NCI-H2196 (cell line): ENCODE results near the gene KCNE4.
A peak's percentile ranks its signal among the peaks of the same experiment; 100 is the strongest.

ENCODE experiments used
- DNase-seq: peaks from one replicate; lab custom pipeline; 2025; ENCODE audit not compliant: unreplicated experiment; lab: John Stamatoyannopoulos, UW

Gene KCNE4

DNA sequence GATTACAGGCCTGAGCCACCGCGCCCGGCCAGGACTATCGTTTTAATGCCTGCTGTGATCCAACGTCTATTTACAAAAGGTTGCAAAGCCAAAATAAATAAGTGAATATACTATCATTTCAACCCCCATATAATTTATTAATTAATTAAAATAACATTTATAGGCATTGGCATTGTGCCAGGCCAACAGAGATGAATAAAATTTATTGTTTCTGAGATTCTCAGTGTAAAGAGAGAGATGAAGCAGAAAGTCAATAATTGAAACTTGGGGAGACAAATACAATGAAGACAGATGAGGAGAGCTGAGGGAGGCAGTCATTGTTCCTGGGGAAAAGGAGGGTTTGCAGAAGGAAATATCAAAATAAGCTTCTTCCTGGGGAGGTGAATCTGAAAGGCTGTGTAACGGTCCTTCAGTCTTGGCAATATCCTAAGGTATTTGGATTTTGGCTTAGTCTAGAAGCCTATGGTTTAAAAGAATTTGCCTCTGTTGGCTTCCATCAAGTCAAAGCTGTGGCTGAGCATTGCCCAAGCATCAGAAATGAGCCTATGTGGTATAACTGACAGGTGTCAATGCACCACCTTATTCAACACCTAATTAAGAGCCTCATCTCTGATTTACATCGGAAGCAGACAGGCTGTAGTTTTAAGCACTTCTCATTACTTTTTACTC lies 31.5 kb downstream of the KCNE4 start:
- DNase-seq: no peak

DNA sequence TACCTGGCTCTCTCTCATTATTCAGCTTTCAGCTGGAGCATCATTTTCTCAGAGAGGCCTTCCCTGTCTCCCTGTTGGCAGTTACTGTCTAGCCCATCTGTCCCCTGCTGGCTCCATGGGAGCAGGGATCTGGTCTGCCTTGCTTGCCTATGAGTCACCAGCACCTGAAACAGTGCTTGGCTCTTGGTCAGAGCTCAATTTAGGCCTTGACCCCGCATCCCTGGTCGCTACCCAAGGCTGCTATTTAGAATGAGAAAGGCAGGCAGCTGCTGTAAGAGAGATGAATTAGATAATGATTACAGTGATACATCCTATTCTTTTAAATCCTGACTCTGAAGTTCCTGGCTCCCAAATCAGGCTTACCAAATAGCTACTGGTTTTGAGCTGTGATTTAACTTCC lies 32.9 kb downstream of the KCNE4 start:
- peak; percentile 75 for DNase-seq

DNA sequence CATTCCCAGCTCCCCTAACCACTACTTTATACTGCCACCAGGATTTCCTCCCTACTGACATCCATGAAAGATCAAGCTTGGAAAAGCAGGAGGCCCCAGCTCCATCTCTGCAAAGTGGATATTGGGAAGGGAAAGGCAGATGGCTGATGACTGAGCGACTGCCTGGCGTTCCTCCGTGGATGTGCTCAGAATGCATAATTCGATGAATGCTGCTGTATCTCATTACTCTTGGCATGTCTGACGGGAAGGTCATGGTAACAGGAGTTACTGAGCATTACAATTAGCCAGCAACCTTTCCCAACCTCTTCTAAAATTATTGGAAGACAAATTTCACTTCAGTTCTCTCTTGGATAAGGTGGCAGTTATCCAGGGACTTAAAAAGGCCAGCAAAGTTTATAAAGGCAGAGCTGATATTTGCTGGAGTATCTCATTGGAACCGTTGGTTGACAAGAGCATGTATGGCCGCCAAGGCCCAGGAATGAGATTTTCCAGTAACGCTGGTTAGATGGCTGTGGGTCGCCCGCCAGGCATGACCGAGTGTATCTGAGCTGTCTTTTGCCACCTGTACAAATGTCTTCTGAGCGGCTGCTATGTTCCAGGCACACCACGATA lies 34.5 kb downstream of the KCNE4 start:
- no peak for DNase-seq

DNA sequence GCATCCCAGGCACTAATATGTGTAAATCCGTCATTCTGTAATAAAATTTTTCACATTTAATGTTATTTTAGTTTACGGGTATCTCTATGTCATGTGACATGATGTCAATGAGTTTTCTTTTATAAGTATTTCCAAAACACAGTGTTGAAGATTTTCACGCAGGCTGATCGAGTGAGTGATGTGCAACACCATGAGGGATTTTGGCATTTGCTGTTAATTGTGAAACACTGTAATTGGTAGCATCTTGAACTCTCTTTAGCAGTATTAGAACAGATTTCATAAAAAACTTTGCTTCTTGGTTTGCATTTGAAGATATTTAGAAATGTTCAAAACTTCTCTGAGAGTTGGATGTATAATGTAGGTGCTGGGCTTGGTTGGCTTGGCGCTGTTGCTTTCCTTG lies 35.5 kb downstream of the KCNE4 start:
- no peak for DNase-seq

DNA sequence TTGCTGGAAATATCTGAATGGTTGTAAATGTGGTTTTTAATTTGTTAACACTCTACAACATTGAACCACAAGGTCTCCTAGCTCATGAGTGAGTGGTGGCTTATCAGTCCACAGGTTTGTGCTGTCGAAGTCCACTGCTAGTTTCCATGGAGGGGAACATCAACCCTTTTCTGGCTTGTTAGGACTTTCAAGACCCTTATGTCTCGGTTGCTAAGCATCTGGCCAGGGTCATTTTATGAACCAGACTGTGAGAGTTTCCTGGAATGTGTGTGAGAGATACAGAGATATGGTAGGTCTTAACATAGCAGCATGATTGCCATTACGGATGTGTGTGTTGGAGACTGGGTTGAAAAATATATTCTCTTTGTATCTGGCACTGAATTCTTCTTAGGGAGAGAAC lies 36.9 kb downstream of the KCNE4 start:
- no peak for DNase-seq

DNA sequence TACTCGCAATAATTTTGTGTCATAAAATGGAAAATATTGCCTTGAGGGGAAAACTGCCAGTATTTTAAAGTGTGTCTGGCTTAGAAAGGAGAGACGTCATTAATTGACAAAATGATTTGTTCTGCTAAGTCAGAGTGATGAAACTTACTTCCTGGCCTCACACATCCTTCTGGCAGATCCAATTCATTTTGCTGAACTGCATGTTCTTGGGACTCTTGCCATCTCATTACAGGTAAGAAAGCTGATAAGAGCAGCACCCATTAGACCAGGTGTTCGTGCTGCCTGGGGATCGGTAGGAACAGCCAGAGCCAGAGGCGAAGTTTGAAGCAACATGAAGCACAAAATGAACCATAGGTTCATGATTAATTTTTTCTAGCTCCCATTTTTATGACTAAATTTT lies 38.0 kb downstream of the KCNE4 start:
- peak; percentile 60 for DNase-seq

DNA sequence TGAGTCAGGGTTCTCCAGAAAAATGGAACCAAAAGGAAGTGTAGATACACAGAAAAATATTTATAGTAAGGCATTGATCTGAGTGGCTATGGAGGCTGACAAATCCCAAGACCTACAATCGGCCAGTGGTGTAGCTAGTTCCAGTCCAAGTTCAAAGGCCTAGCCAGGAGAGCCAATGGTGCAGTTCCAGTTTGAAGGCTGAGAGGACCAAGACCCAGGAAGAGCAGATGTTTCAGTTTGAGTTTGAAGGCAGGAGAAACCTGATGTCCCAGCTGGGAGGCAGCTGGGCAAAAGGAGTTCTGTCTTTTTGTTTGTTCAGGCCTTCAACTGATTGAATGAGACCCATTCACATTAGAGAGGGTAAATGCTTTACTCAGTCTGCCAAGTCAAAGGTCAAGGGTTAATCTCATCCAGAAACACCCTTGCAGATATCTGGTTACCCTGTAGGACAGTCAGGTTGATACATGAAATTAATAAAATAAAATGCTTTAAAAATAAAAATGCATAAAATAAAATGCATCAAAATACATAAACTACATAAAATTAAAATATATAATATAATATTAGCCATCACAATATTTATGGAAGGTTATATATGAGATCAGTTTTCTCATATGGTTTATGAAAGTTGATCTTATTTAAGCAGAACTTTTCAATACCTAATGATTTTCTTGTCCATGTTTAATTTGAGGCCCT lies 38.7 kb downstream of the KCNE4 start:
- DNase-seq: peak; percentile 82

DNA sequence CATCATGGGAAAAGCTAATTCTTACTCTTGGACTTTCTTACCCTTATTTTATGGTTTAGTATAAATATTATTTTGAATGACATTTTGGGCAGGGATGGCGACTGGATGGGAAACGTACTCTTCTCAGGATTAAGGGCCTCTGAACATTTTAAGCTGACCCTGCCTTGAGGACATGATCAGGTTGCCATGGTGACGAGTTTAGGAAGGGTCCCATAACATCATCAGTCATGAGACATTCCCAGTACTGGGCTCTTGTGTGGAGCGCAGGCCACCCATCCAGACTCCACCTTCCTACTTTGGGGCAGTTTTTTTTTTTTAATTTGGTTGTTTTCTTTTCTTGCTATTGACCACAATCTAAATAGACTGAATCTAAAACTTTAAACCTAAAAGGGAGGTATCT lies 40.7 kb downstream of the KCNE4 start:
- no peak for DNase-seq

DNA sequence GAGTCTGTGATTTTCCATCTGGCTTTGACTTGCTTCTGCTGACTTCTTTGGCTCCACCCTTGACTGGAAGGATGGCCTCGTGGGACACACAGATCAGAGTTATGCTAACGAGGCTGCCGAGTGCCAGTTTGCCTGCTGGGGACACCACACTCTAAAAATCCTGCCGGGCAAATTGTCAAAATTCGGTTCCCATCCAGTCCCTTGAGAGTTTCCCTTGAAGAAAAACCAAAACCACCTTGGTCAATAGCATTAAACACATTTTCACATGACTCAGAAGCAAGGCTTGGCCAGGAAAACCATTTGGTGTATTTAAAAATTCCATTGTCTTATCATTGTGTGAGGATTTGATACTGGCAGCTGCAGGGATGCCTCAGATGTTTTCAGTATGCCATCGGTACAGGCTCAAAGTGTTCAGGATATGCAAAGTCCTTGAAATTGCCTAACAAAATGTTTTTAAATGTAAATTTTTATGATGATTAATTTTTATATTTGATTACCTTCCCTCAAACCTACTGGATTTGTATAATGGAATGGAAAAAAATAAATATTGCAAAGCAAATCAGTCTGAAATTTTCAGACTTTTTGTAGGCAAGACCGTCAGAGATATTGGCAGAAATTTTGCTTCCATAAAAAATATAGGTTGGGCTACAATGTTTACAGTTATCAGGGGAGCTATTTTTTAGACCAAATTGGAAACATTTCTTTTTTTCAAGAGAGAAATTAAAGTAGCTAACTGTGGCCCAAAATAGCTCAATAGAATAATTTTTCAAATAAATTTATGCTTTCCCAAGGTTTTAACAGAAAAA lies 41.6 kb downstream of the KCNE4 start:
- peak; percentile 15 for DNase-seq

DNA sequence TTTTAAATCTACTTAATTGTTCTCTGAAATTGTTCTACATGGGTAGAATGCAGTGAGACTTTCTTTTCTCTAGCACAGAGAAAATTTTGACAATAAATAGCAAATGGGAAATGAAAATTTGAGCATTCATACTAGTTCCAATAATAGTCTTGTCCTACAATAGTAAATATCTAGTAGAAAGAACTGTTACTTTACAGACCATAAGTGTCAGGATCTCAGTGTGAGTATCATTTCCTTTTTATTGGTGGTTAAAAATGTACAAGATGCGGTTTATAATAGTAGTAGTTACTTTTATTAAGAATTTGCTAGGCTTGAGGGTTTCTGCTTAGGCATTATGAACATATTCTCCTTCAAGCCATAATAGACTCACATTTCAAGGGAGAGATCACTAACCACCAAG lies 43.2 kb downstream of the KCNE4 start:
- DNase-seq: no peak

DNA sequence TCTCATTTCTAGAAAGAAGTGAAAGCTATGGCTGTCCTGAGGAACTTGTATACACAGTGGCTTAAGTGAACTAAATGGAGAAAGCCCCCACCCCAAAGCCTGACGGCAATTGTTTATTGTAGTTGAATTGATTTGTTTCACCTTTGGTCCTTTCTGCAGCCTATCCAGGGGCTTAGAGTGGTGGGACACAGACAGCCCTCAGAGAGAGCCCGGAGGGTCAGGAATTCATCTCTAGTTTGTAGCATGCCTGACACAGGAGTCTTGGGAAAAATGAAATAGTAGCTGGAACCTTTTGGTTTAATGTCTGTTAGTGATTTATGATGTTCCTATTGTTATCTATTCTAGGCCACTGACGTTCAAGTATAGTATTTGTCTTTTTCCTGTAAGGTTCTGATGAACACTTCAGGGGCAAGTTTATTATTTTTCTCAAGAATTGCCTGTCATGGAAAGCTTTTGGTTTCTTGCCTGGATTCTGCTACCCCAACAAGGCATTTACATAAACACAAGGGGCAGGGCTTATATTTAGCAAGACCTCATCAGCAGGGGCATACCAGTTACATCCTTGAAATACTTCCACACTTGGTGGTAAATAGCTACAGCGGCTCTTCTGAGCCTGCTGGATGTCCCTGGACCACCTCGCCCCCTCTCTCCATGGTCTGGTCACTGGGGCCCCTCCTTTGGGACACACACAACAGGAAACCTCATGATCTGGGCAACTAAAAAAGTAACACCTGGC lies 44.4 kb downstream of the KCNE4 start:
- no peak for DNase-seq

DNA sequence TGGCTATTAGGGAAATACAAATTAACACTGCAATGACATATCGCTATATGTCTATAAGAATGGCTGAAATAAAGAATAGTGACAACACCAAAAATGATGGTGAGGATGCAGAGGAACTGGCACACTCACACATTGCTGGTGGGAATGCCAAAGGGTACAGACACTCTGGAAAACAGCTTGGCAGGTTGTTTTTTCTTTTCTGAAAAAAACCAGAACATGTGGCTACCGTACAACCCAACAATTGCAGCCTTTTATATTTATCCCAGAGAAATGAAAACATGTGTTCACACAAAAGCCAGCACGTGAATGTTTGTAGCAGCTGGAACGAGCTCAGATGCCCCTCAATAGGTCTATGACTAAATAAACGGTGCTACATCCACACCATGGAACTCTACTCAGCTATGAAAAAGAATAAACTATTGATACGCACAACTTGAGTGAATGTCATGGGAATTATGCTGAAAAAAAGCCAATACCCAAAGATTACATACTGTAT lies 45.9 kb downstream of the KCNE4 start:
- DNase-seq: no peak

DNA sequence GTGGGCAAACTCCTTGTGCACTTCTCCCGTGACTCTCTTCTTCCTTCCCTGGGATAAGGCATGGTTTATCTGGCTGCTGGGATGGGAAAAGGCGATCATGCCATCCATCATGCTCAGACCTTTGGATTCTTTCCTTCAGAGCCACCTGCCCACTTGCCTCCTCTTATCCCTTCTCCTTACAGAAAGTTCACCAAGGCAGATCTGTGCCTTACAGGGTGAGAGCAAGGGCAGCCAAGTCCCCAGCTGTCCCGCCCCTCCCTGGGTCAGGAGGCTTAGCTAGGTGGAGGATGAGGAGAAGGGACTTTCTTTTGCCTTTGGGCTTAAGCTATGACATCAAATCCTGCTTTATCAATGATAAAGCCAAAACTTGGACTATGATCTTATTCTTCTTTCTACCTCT lies 47.6 kb downstream of the KCNE4 start:
- no peak for DNase-seq

DNA sequence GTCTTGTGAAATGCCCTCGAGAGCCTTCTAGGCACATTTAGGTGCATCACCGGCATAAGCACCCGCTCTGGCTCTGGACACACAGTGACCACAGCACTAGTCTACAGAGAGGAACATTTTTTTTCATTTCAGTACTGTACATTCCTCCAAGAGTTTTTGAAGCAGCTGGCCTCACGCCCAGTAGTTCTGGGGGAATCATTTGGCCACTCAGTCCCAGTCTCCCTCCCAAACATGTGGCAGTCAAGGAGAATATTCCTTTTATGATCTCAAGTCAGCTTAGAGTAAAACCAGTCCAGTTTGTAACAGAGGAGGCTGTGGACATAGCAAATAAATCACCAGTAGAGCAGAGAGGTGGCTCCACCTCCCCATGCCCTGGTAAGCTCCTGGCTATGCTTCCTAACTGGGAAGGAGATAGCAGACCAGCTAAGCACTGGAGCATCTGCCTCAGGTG lies 48.1 kb downstream of the KCNE4 start:
- peak; percentile 61 for DNase-seq

DNA sequence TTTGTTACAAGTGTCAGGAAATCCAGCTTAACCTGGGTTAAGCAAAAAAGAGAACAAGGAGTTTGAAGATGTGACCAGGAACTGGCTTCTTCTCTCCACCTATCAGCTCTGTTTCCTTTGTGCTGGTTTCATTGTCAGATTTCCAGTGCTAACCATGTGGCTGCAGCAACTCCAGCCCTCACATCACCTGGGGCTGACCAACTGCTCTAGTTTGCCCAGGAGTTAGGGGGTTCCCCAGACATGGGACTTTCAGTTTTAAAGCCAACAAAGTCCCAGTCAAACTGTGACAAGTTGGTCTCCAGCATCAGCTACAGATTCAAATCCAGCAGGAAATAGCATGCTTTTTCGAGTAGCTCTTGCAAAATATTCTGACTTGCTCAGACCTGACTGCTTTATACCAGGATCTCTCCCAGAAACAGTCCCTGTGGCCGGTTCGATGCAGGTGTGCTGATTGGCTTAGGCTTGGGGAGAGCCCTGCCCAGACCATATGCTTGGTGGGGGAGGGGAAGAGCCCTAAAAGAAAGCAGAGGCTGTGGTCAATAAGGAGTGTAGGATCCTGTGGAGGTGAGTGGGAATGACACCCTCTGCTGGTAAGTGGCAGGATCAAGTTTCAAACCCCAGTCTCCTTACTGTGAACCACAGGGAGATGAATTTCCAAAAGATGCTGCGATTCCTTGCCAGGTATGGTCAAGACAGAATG lies 49.5 kb downstream of the KCNE4 start:
- peak; percentile 69 for DNase-seq

DNA sequence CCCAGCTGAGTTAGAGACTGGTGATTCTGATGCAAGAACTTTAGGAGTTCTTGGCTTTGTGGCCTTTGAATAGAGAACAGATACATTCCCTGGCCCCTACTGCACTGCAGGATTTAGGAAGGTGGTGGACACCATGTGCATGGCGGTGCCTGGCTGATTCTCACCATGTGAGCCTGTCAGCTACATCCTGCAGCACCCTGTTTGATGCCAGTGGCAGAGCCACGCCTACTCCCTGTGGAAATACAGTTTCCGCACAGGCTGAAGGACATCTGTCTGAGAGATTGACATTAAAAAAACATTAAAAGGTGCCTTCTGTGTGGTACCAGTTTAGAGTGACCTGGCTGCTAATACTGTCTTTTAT lies 50.0 kb downstream of the KCNE4 start:
- peak; percentile 59 for DNase-seq

DNA sequence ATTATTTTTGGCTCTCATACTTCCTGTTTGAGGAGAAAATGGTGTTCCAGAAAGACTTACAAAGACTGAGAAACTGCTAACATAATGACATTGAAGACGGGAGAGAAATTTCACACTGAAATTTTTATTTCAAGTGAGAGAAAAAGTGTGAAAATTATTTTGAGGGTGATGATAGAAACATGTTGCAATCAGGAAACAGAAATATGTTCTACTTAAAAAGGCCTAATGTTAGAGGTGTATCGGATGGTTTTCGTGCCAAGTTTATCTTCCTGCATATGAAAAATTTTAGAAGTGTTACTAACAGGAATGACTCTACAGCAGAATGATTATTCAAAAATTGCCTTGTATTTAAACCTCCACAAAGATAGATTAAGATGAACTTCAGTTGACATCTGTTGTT lies 50.5 kb downstream of the KCNE4 start:
- DNase-seq: no peak

DNA sequence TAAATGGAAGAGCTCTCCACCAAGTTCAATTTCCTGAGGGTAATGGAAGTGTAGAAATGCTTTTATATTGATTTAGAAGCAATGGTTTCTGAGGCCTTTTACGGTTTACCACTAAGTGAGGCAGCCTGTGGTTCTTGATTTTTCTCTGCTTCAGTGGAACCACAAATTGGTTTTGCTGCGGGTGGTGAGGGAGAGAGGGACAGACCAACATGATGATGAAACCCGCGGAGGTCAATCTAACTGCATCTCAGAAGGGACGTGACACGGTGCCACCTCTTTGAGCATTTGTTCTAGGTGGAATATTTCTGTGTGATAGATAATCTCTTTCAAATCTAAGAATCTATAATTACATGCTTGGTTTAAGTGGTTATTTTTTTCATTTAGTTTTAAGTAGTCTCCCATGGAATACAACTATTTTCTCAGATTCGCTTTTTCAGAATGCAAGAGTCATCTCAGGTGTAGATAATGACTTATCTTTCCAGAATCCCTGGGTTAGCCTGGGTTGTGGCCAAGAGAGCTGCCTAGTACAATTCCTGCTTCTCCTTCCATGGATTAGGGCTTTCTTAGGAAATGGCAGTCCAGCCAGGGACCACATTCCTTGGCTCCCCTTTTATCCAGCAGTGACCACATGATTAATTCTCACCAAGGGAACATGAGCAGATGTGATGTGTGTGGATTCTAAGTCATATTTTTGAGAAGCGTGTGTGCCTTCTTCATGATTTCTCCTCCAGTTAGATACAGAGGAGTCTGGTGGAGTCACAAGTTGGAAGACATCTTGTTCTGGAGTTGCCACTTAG lies 52.5 kb downstream of the KCNE4 start:
- DNase-seq: no peak
